Vagina (tissue), 2 donors: Measurements from ENCODE around the gene PPARA.

Experiments used
- CTCF ChIP-seq, 3 experiments: fragments of 450-650 bp in 2 of 3; fragments of 200-600 bp in 1 of 3; sonication (generic) in 1 of 3; IDR thresholded peaks; one replicate each; pipeline ENCODE4 v1.5.1; 2017 to 2019; ENCODE audit warnings: antibody characterized with exemption in 3 of 3, mild to moderate bottlenecking in 2 of 3, moderate library complexity in 2 of 3
- POLR2A ChIP-seq, 2 donors: fragments of 450-650 bp; IDR thresholded peaks; one replicate each; pipeline ENCODE4 v1.6.1; 2017; ENCODE audit warnings: antibody characterized with exemption in 2 of 2, mild to moderate bottlenecking in 2 of 2, moderate library complexity in 2 of 2

- TF ChIP-seq CTCF (IDR thresholded peaks at IDR 0.05), result no peak
- no peak for TF ChIP-seq POLR2A (IDR thresholded peaks at IDR 0.05)
These were observed 90.6 kb downstream of the PPARA start for GRCh38 chr22:46240907-46241306.
